ENCODE data around the gene TMSB4X. TPM values are rescaled to one million over a fixed set of nuclear protein-coding genes. Genes with fewer than 3 reads are reported as not detected.

TMSB4X gene
- total RNA-seq, 1 experiment from 2014 or later: 2,595 TPM

GRCh38 chrX:12954376-12954775 is 20.5 kb upstream of the TMSB4X start:
- no peak for ATAC-seq
- TF ChIP-seq FOXK1 (CRISPR knock-in tag; IDR thresholded peaks at IDR 0.05): no peak
- no peak for TF ChIP-seq RELA (CRISPR knock-in tag; IDR thresholded peaks at IDR 0.05; ENCODE audit: borderline replicate concordance)
- TF ChIP-seq ZBTB21 (CRISPR knock-in tag; IDR thresholded peaks at IDR 0.05; ENCODE audit: borderline replicate concordance): no peak
- TF ChIP-seq ATF1 (CRISPR knock-in tag; IDR thresholded peaks at IDR 0.05): no peak
- TF ChIP-seq ETV6 (CRISPR knock-in tag; IDR thresholded peaks at IDR 0.05): no peak
- TF ChIP-seq GTF2I (CRISPR knock-in tag; conservative IDR thresholded peaks at IDR 0.05): no peak
- TF ChIP-seq ELF4 (CRISPR knock-in tag; IDR thresholded peaks at IDR 0.05; ENCODE audit: low read depth): no peak
- no peak for TF ChIP-seq ZNF423 (CRISPR knock-in tag; IDR thresholded peaks at IDR 0.05)
- TF ChIP-seq CTCF (IDR thresholded peaks at IDR 0.05): no peak
- TF ChIP-seq ZNF138 (CRISPR knock-in tag; conservative IDR thresholded peaks at IDR 0.05): no peak
- TF ChIP-seq SP1 (CRISPR knock-in tag; conservative IDR thresholded peaks at IDR 0.05): no peak
- TF ChIP-seq, protein P1, sequence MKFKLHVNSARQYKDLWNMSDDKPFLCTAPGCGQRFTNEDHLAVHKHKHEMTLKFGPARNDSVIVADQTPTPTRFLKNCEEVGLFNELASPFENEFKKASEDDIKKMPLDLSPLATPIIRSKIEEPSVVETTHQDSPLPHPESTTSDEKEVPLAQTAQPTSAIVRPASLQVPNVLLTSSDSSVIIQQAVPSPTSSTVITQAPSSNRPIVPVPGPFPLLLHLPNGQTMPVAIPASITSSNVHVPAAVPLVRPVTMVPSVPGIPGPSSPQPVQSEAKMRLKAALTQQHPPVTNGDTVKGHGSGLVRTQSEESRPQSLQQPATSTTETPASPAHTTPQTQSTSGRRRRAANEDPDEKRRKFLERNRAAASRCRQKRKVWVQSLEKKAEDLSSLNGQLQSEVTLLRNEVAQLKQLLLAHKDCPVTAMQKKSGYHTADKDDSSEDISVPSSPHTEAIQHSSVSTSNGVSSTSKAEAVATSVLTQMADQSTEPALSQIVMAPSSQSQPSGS (CRISPR knock-in tag; IDR thresholded peaks at IDR 0.05; ENCODE audit: borderline replicate concordance, low read depth): no peak
- Mint-ChIP-seq H3K27ac (no peak overlapping the region), H3K27me3 (ENCODE audit: low read depth) (no peaks in the 10 kb centered on the region), H3K4me3 (no peak overlapping the region), H3K4me1 (peaks cover 13% of the 10 kb centered on the region), H3K9me3 (peaks cover 4% of the 10 kb centered on the region; the same call in 1 of the 2 replicates), H3K36me3 (no peaks in the 10 kb centered on the region)
- POLR2A ChIA-PET: interaction anchor here (1.2 kb wide), 1 partner anchor 20 kb away, joined by 3 read pairs; the partner anchor contains the start of gene TMSB4X
- DNase-seq (ENCODE audit: low spot score): no peak
- CTCF ChIA-PET: interaction anchor here (1.0 to 1.3 kb wide), 2 partner anchors 8 to 553 kb away, joined by 5 to 6 read pairs; no protein-coding TSS in a partner anchor

DNA sequence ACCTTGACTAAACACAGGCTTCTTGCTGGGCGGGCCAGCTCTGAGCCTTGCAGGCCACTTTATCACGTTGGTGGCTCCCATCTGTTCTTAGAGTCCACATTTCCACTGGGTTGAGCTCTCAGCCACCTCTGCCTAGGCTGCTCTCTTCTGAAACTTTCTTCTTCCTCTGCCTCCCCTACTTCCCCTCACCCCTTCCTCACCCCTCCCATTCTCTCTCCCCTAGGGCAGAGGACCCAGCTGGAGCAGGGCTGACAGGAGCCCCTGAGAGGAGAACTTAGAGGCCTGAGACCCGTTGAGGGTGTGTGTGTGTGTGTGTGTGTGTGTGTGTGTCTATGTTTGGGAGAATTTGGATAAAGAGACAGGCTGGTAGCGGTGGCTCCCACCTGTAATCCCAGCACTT is 19.9 kb upstream of the TMSB4X start:
- H3K27ac Mint-ChIP-seq: no peak overlapping the region
- peaks cover 4% of the 10 kb centered on the region; the same call in 1 of the 2 replicates for H3K9me3 Mint-ChIP-seq
- no peak overlapping the region for H3K4me3 Mint-ChIP-seq
- H3K4me1 Mint-ChIP-seq: peaks cover 13% of the 10 kb centered on the region
- ChIA-PET CTCF (interaction anchor here (1.3 to 1.6 kb wide), 2 partner anchors 8 to 16 kb away, joined by 5 to 6 read pairs; no protein-coding TSS in a partner anchor), POLR2A (interaction anchor here (1.2 kb wide), 1 partner anchor 19 kb away, joined by 3 read pairs; the partner anchor contains the start of gene TMSB4X)
- ATAC-seq (no peak), DNase-seq (ENCODE audit: low spot score) (no peak)
- no peaks in the 10 kb centered on the region for H3K36me3 Mint-ChIP-seq
- no peak for TF ChIP-seq KAT7 (CRISPR knock-in tag; IDR thresholded peaks at IDR 0.05; ENCODE audit: borderline replicate concordance)
- TF ChIP-seq HMGA2 (CRISPR knock-in tag; IDR thresholded peaks at IDR 0.05): no peak
- TF ChIP-seq TP53 (CRISPR knock-in tag; IDR thresholded peaks at IDR 0.05): no peak
- no peak for TF ChIP-seq ERG (CRISPR knock-in tag; IDR thresholded peaks at IDR 0.05)
- TF ChIP-seq, protein P2, sequence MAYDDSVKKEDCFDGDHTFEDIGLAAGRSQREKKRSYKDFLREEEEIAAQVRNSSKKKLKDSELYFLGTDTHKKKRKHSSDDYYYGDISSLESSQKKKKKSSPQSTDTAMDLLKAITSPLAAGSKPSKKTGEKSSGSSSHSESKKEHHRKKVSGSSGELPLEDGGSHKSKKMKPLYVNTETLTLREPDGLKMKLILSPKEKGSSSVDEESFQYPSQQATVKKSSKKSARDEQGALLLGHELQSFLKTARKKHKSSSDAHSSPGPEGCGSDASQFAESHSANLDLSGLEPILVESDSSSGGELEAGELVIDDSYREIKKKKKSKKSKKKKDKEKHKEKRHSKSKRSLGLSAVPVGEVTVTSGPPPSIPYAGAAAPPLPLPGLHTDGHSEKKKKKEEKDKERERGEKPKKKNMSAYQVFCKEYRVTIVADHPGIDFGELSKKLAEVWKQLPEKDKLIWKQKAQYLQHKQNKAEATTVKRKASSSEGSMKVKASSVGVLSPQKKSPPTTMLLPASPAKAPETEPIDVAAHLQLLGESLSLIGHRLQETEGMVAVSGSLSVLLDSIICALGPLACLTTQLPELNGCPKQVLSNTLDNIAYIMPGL (CRISPR knock-in tag; IDR thresholded peaks at IDR 0.05): no peak
- TF ChIP-seq NFE2L1 (CRISPR knock-in tag; IDR thresholded peaks at IDR 0.05): no peak
- no peak for TF ChIP-seq TEAD4 (CRISPR knock-in tag; IDR thresholded peaks at IDR 0.05)
- no peak for TF ChIP-seq NR2C2 (CRISPR knock-in tag; IDR thresholded peaks at IDR 0.05)
- no peaks in the 10 kb centered on the region for H3K27me3 Mint-ChIP-seq (ENCODE audit: low read depth)
